A549 treated with DMSO at 1 μM for 4 hours (cell line): ENCODE measurements around the gene KRTAP2-1. TPM values are rescaled to one million over a fixed set of nuclear protein-coding genes. Genes with fewer than 3 reads are reported as not detected.

Experiments used
- total RNA-seq: library from RNA; stranded (reverse); fragments of 200-300 nt; extraction: Qiagen RNA extraction; gene quantifications from 5 replicates; pipeline ENCODE4 v1.2.3, GENCODE V29; 2022; ENCODE audit warnings: low read depth

The KRTAP2-1 gene
- not detected in 5 replicates for total RNA-seq

GRCh38 chr17:41046735-41047465 lies at the start of gene KRTAP2-1:
KRTAP2-1 (minus strand) TSS chr17:41047316; CDS start chr17:41047267, 49 bp downstream.

DNA sequence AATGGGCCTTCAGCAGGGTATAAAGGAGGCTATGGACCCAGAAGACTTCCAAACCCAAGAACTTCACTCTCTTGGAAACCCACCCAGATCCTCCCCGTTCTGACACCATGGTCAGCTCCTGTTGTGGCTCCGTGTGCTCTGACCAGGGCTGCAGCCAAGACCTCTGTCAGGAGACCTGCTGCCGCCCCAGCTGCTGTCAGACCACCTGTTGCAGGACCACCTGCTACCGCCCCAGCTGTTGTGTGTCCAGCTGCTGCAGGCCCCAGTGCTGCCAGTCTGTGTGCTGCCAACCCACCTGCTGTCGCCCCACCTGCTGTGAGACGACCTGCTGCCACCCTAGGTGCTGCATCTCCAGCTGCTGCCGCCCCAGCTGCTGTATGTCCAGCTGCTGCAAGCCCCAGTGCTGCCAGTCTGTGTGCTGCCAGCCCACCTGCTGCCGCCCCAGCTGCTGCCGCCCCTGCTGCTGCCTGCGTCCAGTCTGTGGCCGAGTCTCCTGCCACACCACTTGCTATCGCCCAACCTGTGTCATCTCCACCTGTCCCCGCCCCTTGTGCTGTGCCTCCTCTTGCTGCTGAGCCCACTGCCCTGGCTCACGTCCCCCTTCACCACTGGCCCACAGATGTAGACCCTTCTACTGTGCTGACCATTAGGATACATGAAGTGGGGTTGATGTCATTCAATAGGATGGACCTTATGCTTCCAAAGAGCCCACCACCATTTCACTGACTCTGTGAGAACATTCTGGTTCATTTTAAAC lies 37.2 kb upstream of the KRTAP2-1 start, which contains the start of gene KRTAP4-7:
TSS of gene KRTAP4-7 (plus strand) at position 51 of the 757 bp plus-strand sequence. CDS start at position 108, 57 bp downstream.

GRCh38 chr17:41065829-41066624 lies 18.9 kb upstream of the KRTAP2-1 start, which contains the start of gene KRTAP2-4:
KRTAP2-4 (minus strand) TSS chr17:41065879; CDS start chr17:41065845, 34 bp downstream.

DNA sequence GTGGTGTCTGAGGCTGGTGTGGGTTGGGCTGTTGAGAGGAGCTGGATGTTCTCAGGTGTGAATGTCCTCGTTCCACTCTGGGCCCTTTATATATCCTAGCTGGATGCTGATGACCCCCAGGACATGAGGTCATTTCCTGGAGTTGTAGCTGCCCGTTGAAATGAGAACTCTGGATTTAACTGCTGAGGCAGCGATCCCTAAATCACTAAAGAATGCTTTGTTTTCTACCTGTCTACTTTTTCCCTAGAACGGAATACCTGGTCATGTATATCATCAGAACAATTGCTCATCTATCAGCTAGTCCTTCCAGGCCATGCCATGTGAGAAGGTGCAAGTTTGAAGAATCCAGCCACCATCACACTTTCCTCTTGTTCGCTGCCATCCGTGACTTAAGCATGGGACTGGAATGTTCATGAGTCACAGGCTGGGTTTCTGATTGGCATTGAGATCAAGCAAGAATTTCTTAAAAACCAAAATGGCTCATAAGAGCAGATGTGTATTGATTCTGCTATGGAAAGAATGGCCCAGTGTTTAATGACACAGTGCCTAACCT lies 13.0 kb upstream of the KRTAP2-1 start, which contains the start of gene KRTAP2-3:
TSS of gene KRTAP2-3 (minus strand) at position 63 of the 553 bp plus-strand sequence. CDS start 64 bp downstream, outside the sequence.

GRCh38 chr17:41055130-41055529 lies 8.0 kb upstream of the KRTAP2-1 start, which contains the start of gene KRTAP2-2:
KRTAP2-2 (minus strand) TSS chr17:41055230; CDS start chr17:41055211, 19 bp downstream.

DNA sequence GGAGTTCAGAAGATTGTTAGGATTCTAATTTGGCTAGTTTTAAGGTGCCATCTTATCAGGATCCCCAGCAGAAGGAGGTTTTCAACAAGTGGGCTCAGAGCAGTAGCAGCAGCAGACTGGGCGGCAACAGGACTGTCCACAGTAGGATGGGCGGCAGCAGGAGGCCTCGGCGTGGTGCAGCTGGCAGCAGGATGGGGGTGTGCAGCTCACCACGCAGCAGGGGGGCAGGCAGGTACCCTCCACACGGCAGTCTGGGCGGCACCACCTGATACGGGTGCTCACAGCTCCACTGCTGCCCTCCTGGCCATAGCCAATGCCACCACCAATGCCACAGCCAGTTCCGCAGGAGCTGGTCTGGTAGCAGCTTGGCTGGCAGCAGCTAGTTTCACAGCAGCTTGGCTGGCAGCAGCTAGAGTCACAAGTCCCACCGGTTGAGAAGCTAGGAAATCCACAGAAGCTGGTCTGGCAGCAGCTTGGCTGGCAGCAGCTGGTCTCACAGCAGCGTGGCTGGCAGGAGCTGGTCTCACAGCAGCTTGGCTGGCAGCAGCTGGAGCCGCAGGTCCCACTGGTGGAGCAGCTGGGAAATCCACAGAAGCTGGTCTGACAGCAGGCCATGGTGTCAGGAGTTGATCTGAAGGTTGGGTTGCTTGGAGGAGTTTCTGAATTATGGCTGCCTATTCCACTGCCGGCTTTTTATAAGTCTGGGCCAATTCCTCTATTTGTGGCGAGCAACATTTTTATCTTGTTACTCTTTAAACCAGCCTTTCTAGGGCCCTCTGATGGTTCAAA lies 6.1 kb downstream of the KRTAP2-1 start, which contains the start of gene KRTAP1-1:
TSS of gene KRTAP1-1 (minus strand) at position 668 of the 789 bp plus-strand sequence. CDS start at position 615, 53 bp downstream.

GRCh38 chr17:41034346-41034935 lies 12.7 kb downstream of the KRTAP2-1 start, which contains the start of gene KRTAP1-3:
KRTAP1-3 (minus strand) TSS chr17:41034874; CDS start chr17:41034821, 53 bp downstream.

DNA sequence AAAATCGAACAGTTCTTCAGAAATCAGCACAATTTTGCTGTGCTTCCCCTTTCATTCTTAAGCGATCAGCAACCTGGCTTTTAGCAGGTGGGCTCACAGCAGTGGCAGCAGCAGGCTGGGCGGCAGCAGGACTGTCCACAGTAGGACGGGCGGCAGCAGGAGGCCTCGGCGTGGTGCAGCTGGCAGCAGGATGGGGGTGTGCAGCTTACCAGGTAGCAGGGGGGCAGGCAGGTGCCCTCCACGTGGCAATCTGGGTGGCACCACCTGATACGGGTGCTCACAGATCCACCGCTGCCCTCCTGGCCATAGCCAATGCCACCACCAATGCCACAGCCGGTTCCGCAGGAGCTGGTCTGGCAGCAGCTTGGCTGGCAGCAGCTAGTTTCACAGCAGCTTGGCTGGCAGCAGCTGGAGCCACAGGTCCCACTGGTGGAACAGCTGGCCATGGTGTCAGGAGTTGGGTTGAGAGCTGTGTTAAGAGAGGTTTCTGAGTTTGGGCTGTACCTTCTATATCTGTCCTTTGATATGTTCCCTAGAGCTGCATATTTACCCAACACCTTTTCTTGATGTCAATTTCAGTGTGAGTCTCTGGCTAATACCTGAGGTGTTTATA lies 17.4 kb downstream of the KRTAP2-1 start, which contains the start of gene KRTAP1-4:
TSS of gene KRTAP1-4 (minus strand) at position 563 of the 613 bp plus-strand sequence. CDS start at position 446, 117 bp downstream.

DNA sequence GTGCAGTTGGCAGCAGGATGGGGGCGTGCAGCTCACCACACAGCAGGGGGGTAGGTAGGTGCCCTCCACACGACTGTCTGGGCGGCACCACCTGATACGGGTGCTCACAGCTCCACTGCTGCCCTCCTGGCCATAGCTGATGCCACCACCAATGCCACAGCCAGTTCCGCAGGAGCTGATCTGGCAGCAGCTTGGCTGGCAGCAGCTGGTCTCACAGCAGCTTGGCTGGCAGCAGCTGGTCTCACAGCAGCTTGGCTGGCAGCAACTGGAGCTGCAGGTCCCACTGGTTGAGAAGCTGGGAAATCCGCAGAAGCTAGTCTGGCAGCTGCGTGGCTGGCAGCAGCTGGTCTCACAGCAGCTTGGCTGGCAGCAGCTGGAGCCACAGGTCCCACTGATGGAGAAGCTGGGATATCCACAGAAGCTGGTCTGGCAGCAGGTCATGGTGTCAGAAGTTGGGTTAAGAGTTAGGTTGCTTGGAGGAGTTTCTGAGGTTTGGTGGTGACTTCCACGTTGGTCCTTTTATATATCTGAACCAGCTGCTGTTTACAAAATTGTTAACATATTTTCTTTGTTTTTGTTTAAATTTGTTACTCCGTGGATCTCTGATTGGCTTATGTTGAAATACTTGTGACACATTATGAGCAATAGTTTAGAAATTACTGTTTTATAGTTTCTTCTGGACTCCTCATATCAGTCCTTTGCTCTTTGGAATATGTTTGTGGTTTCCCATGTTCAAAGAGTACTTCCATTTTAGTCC lies 20.2 kb downstream of the KRTAP2-1 start, which contains the start of gene KRTAP1-5:
TSS of gene KRTAP1-5 (minus strand) at position 494 of the 757 bp plus-strand sequence. CDS start at position 441, 53 bp downstream.

GRCh38 chr17:41008811-41009210 lies 38.3 kb downstream of the KRTAP2-1 start, which contains the start of gene KRTAP3-1:
KRTAP3-1 (minus strand) TSS chr17:41009128; CDS start chr17:41009074, 54 bp downstream.

DNA sequence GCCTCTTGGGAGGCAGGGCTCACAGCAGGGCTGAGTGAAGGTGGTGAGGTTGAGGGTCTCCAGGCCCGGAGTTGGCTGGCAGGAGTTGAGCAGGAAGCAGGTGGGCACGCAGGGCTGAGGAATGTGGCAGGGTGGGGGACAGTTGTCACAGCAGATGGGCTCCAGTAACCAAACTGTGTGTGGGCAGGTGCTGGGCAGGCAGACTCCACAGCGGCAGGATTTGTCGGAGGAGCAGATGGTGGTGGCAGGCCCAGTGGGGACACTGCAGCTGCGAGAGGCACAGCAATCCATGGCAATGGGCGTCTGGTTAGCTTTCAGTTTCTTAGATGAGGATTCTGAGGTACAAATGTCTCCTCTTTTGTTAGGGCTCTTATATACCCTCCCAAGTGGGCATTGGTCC lies 47.6 kb downstream of the KRTAP2-1 start, which contains the start of gene KRTAP3-2:
TSS of gene KRTAP3-2 (minus strand) at position 344 of the 400 bp plus-strand sequence. CDS start at position 291, 53 bp downstream.

Other genes with a start within 250 kb of the KRTAP2-1 start
- not detected in 5 replicates for gene KRT28, start 247.4 kb downstream of the KRTAP2-1 start, total RNA-seq
- 80.9 to 125 TPM (median 111 TPM) in 5 replicates for gene KRT10, start 224.7 kb downstream of the KRTAP2-1 start, total RNA-seq
- not detected in 5 replicates for gene KRT12, start 180.1 kb downstream of the KRTAP2-1 start, total RNA-seq
- gene KRT20, start 162.1 kb downstream of the KRTAP2-1 start, total RNA-seq: 0.29 to 0.47 TPM (median 0.32 TPM) in 5 replicates
- gene KRT23, start 109.7 kb downstream of the KRTAP2-1 start, total RNA-seq: 0.09 to 0.18 TPM (median 0.10 TPM) in 3 of 5 replicates, not detected in the others
- not detected in 5 replicates for gene KRT39, start 80.4 kb downstream of the KRTAP2-1 start, total RNA-seq
- gene KRT40, start 63.0 kb downstream of the KRTAP2-1 start, total RNA-seq: not detected in 5 replicates
- not detected in 5 replicates for gene KRTAP3-3, start 53.2 kb downstream of the KRTAP2-1 start, total RNA-seq
- gene KRTAP3-2, start 47.4 kb downstream of the KRTAP2-1 start, total RNA-seq: 0.26 to 0.35 TPM (median 0.34 TPM) in 3 of 5 replicates, not detected in the others
- gene KRTAP3-1, start 38.2 kb downstream of the KRTAP2-1 start, total RNA-seq: not detected in 5 replicates
- gene KRTAP1-5, start 20.1 kb downstream of the KRTAP2-1 start, total RNA-seq: 0.08 TPM in 1 of 5 replicates, not detected in the others
- not detected in 5 replicates for gene KRTAP1-4, start 17.1 kb downstream of the KRTAP2-1 start, total RNA-seq
- not detected in 5 replicates for gene KRTAP1-3, start 12.4 kb downstream of the KRTAP2-1 start, total RNA-seq
- not detected in 5 replicates for gene KRTAP1-1, start 5.9 kb downstream of the KRTAP2-1 start, total RNA-seq
- not detected in 5 replicates for gene KRTAP2-2, start 7.9 kb upstream of the KRTAP2-1 start, total RNA-seq
- gene KRTAP2-3, start 12.8 kb upstream of the KRTAP2-1 start, total RNA-seq: 0.12 to 0.13 TPM in 2 of 5 replicates, not detected in the others
- not detected in 5 replicates for gene KRTAP2-4, start 18.6 kb upstream of the KRTAP2-1 start, total RNA-seq
- not detected in 5 replicates for gene KRTAP4-7, start 36.8 kb upstream of the KRTAP2-1 start, total RNA-seq
- not detected in 5 replicates for gene KRTAP4-8, start 50.8 kb upstream of the KRTAP2-1 start, total RNA-seq
- gene KRTAP4-16, start 54.9 kb upstream of the KRTAP2-1 start, total RNA-seq: not detected in 5 replicates
- 0.20 TPM in 1 of 5 replicates, not detected in the others for gene KRTAP4-9, start 58.1 kb upstream of the KRTAP2-1 start, total RNA-seq
- gene KRTAP4-11, start 71.1 kb upstream of the KRTAP2-1 start, total RNA-seq: not detected in 5 replicates
- gene KRTAP4-12, start 76.9 kb upstream of the KRTAP2-1 start, total RNA-seq: not detected in 5 replicates
- not detected in 5 replicates for gene KRTAP4-6, start 93.2 kb upstream of the KRTAP2-1 start, total RNA-seq
- not detected in 5 replicates for gene KRTAP4-5, start 102.5 kb upstream of the KRTAP2-1 start, total RNA-seq
- not detected in 5 replicates for gene KRTAP4-4, start 113.4 kb upstream of the KRTAP2-1 start, total RNA-seq
- gene KRTAP4-3, start 120.9 kb upstream of the KRTAP2-1 start, total RNA-seq: not detected in 5 replicates
- gene KRTAP4-2, start 130.9 kb upstream of the KRTAP2-1 start, total RNA-seq: not detected in 5 replicates
- gene KRTAP4-1, start 137.6 kb upstream of the KRTAP2-1 start, total RNA-seq: 0.15 to 0.30 TPM (median 0.20 TPM) in 4 of 5 replicates, not detected in the other
- not detected in 5 replicates for gene KRTAP9-1, start 142.6 kb upstream of the KRTAP2-1 start, total RNA-seq
- not detected in 5 replicates for gene KRTAP9-2, start 179.3 kb upstream of the KRTAP2-1 start, total RNA-seq
- not detected in 5 replicates for gene KRTAP9-3, start 185.1 kb upstream of the KRTAP2-1 start, total RNA-seq
- not detected in 5 replicates for gene KRTAP9-8, start 190.7 kb upstream of the KRTAP2-1 start, total RNA-seq
- not detected in 5 replicates for gene KRTAP9-4, start 202.4 kb upstream of the KRTAP2-1 start, total RNA-seq
- not detected in 5 replicates for gene KRTAP9-9, start 208.1 kb upstream of the KRTAP2-1 start, total RNA-seq
- not detected in 5 replicates for gene KRTAP9-6, start 218.1 kb upstream of the KRTAP2-1 start, total RNA-seq
- not detected in 5 replicates for gene KRTAP9-7, start 228.4 kb upstream of the KRTAP2-1 start, total RNA-seq